Measurements from ENCODE around the gene LMTK3.

- no peak for TF ChIP-seq CTCF (CRISPR knock-in tag; IDR thresholded peaks at IDR 0.05)
- TF ChIP-seq MAFK (conservative IDR thresholded peaks at IDR 0.05 in 1 of 2, IDR thresholded peaks at IDR 0.05 in 1 of 2; ENCODE audit: low read length in 2 of 2), result no peak
- 0 out of 2 replicates have a peak, but pooled peaks have one; percentile 66 for TF ChIP-seq ZNF280D (CRISPR knock-in tag; IDR thresholded peaks at IDR 0.05)
- TF ChIP-seq HCFC1 (IDR thresholded peaks at IDR 0.05; ENCODE audit: low read depth, low read length), result no peak
- no peak for TF ChIP-seq ETS1 (CRISPR knock-in tag; IDR thresholded peaks at IDR 0.05)
- TF ChIP-seq IRF2 (CRISPR knock-in tag; IDR thresholded peaks at IDR 0.05), result no peak
- no peak for TF ChIP-seq ZNF253 (CRISPR knock-in tag; IDR thresholded peaks at IDR 0.05; ENCODE audit: borderline replicate concordance)
- TF ChIP-seq ZNF512 (CRISPR knock-in tag; IDR thresholded peaks at IDR 0.05), result no peak
Measured at GRCh38 chr19:48469289-48469881, 42.2 kb downstream of the LMTK3 start, which contains the start of gene CYTH2.

Measured in HepG2 (cell line).